K562 (cell line): ENCODE data around the gene TMEM121B. TPM values are rescaled to one million over a fixed set of nuclear protein-coding genes. Genes with fewer than 3 reads are reported as not detected.

Experiments
- BCL6 ChIP-seq: fragments of 250-450 bp; sonication (Bioruptor Pico); IDR thresholded peaks from 2 replicates; pipeline ENCODE4 v1.4.0; 2020
- DIDO1 ChIP-seq: fragments of 450-650 bp; IDR thresholded peaks from 2 replicates; pipeline ENCODE4 v1.6.1; 2016; ENCODE audit warnings: low read depth, missing biosample characterization, missing genetic modification characterization
- GABPA ChIP-seq: fragments of 200-800 bp; sonication (Bioruptor generic); conservative IDR thresholded peaks from 2 replicates; pipeline ENCODE4 v1.6.1; 2016; ENCODE audit warnings: low read depth, missing genetic modification characterization, missing compliant biosample characterization
- HMGN3 ChIP-seq: IDR thresholded peaks from 2 replicates; pipeline ENCODE4 v1.6.1; 2011; ENCODE audit warnings: borderline replicate concordance, low read depth, mild to moderate bottlenecking, mixed read lengths, low read length; ENCODE audit not compliant: insufficient read length; ENCODE audit errors: extremely low read depth
- KLF1 ChIP-seq: fragments of 450-650 bp; IDR thresholded peaks from 2 replicates; pipeline ENCODE4 v1.6.1; 2016; ENCODE audit warnings: missing genetic modification characterization, missing compliant biosample characterization
- TAF1 ChIP-seq: IDR thresholded peaks from 2 replicates; pipeline ENCODE4 v1.6.1; 2011; ENCODE audit warnings: mild to moderate bottlenecking, low read length, moderate library complexity; ENCODE audit not compliant: insufficient read depth, control insufficient read depth, severe bottlenecking; ENCODE audit errors: extremely low read depth
- TCF7 ChIP-seq: sonication (generic); IDR thresholded peaks from 2 replicates; pipeline ENCODE4 v1.6.1; 2016; ENCODE audit warnings: antibody characterized with exemption, borderline replicate concordance
- ZC3H8 ChIP-seq: fragments of 450-650 bp; IDR thresholded peaks from 2 replicates; pipeline ENCODE4 v1.6.1; 2017
- ZNF239 ChIP-seq: fragments of 250-450 bp; sonication (Bioruptor Pico); IDR thresholded peaks from 2 replicates; pipeline ENCODE4 v1.4.0; 2020; ENCODE audit warnings: mild to moderate bottlenecking
- ZNF316 ChIP-seq: fragments of 450-650 bp; IDR thresholded peaks from 2 replicates; pipeline ENCODE4 v1.6.1; 2016
- ZNF589 ChIP-seq: fragments of 200-800 bp; sonication (Bioruptor generic); IDR thresholded peaks from 2 replicates; pipeline ENCODE4 v1.6.1; 2016; ENCODE audit warnings: low read depth, missing genetic modification characterization, missing compliant biosample characterization
- polyA plus RNA-seq, 8 experiments: library from polyadenylated mRNA; depleted of rRNA in 4 of 8; stranded (reverse) in 5 of 8; unstranded in 3 of 8; fragments of >200 nt; fragmentation: Nextera tagmentation in 2 of 8; fragmentation: Illumina TruSeq in 1 of 8; extraction: Ambion mirVana in 2 of 8; extraction: Trizol in 1 of 8; gene quantifications; 2 replicates each; pipeline versions ENCODE4 v1.2.1 to v1.2.3, GENCODE V29; 2011 to 2014; ENCODE audit warnings: inconsistent platforms in 1 of 8, missing spikeins in 1 of 8
- total RNA-seq, 7 experiments: library from RNA; depleted of rRNA in 6 of 7; stranded (reverse); fragments of >200 nt in 6 of 7; fragmentation: Illumina TruSeq in 2 of 7; extraction: Trizol in 2 of 7; gene quantifications; 2 replicates each; pipeline versions ENCODE4 v1.2.1 to v1.2.3, GENCODE V29; 2011 to 2021; ENCODE audit warnings: low replicate concordance in 1 of 7
- TF ChIP-seq, protein P1 (sequence below): fragments of 450-650 bp; IDR thresholded peaks from 2 replicates; pipeline ENCODE4 v1.6.1; 2016; ENCODE audit warnings: mild to moderate bottlenecking, moderate library complexity
- TF ChIP-seq, protein P2 (sequence below): sonication (generic); formaldehyde crosslinking; IDR thresholded peaks from 2 replicates; pipeline ENCODE4 v1.8.1; 2023; ENCODE audit warnings: mild to moderate bottlenecking, missing genetic modification reagents
- TF ChIP-seq, protein P3 (sequence below): fragments of 250-450 bp; sonication (Bioruptor Pico); IDR thresholded peaks from 2 replicates; pipeline ENCODE4 v1.5.0; 2021

Gene TMEM121B
- total and polyA plus RNA-seq, 9 of the 15 experiments (the other 6 are each of a cell fraction or from before 2014, with no cell fraction given), result 0.03 to 0.07 (median 0.03) TPM; not detected in 6

DNA sequence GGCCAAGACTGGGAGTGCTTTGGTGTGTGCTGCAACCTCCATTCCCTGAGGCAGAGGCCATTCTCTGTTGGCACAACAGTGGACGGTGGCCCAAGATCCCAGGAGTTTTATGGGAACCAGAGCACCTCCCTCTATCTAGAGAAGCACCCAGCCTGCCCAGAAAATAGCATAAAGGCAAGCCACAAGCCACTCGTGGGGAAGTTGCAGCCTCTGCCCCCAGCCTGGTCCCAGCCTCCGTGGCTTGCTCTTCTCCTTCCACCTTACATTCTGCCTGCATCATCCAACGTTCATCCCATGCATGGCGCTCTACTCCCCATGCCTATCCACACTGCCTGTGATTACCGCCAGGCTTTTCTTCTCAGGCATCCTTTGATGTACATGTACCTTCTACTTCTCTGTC lies 20.5 kb downstream of the TMEM121B start (continued):
- TF ChIP-seq, protein P1, sequence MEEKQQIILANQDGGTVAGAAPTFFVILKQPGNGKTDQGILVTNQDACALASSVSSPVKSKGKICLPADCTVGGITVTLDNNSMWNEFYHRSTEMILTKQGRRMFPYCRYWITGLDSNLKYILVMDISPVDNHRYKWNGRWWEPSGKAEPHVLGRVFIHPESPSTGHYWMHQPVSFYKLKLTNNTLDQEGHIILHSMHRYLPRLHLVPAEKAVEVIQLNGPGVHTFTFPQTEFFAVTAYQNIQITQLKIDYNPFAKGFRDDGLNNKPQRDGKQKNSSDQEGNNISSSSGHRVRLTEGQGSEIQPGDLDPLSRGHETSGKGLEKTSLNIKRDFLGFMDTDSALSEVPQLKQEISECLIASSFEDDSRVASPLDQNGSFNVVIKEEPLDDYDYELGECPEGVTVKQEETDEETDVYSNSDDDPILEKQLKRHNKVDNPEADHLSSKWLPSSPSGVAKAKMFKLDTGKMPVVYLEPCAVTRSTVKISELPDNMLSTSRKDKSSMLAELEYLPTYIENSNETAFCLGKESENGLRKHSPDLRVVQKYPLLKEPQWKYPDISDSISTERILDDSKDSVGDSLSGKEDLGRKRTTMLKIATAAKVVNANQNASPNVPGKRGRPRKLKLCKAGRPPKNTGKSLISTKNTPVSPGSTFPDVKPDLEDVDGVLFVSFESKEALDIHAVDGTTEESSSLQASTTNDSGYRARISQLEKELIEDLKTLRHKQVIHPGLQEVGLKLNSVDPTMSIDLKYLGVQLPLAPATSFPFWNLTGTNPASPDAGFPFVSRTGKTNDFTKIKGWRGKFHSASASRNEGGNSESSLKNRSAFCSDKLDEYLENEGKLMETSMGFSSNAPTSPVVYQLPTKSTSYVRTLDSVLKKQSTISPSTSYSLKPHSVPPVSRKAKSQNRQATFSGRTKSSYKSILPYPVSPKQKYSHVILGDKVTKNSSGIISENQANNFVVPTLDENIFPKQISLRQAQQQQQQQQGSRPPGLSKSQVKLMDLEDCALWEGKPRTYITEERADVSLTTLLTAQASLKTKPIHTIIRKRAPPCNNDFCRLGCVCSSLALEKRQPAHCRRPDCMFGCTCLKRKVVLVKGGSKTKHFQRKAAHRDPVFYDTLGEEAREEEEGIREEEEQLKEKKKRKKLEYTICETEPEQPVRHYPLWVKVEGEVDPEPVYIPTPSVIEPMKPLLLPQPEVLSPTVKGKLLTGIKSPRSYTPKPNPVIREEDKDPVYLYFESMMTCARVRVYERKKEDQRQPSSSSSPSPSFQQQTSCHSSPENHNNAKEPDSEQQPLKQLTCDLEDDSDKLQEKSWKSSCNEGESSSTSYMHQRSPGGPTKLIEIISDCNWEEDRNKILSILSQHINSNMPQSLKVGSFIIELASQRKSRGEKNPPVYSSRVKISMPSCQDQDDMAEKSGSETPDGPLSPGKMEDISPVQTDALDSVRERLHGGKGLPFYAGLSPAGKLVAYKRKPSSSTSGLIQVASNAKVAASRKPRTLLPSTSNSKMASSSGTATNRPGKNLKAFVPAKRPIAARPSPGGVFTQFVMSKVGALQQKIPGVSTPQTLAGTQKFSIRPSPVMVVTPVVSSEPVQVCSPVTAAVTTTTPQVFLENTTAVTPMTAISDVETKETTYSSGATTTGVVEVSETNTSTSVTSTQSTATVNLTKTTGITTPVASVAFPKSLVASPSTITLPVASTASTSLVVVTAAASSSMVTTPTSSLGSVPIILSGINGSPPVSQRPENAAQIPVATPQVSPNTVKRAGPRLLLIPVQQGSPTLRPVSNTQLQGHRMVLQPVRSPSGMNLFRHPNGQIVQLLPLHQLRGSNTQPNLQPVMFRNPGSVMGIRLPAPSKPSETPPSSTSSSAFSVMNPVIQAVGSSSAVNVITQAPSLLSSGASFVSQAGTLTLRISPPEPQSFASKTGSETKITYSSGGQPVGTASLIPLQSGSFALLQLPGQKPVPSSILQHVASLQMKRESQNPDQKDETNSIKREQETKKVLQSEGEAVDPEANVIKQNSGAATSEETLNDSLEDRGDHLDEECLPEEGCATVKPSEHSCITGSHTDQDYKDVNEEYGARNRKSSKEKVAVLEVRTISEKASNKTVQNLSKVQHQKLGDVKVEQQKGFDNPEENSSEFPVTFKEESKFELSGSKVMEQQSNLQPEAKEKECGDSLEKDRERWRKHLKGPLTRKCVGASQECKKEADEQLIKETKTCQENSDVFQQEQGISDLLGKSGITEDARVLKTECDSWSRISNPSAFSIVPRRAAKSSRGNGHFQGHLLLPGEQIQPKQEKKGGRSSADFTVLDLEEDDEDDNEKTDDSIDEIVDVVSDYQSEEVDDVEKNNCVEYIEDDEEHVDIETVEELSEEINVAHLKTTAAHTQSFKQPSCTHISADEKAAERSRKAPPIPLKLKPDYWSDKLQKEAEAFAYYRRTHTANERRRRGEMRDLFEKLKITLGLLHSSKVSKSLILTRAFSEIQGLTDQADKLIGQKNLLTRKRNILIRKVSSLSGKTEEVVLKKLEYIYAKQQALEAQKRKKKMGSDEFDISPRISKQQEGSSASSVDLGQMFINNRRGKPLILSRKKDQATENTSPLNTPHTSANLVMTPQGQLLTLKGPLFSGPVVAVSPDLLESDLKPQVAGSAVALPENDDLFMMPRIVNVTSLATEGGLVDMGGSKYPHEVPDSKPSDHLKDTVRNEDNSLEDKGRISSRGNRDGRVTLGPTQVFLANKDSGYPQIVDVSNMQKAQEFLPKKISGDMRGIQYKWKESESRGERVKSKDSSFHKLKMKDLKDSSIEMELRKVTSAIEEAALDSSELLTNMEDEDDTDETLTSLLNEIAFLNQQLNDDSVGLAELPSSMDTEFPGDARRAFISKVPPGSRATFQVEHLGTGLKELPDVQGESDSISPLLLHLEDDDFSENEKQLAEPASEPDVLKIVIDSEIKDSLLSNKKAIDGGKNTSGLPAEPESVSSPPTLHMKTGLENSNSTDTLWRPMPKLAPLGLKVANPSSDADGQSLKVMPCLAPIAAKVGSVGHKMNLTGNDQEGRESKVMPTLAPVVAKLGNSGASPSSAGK, result no peak
- TF ChIP-seq HMGN3, result no peak
- TF ChIP-seq ZNF316, result no peak
- TF ChIP-seq TCF7, result no peak
- no peak for TF ChIP-seq KLF1 (tag)
- TF ChIP-seq ZC3H8, result no peak
- TF ChIP-seq, protein P2, sequence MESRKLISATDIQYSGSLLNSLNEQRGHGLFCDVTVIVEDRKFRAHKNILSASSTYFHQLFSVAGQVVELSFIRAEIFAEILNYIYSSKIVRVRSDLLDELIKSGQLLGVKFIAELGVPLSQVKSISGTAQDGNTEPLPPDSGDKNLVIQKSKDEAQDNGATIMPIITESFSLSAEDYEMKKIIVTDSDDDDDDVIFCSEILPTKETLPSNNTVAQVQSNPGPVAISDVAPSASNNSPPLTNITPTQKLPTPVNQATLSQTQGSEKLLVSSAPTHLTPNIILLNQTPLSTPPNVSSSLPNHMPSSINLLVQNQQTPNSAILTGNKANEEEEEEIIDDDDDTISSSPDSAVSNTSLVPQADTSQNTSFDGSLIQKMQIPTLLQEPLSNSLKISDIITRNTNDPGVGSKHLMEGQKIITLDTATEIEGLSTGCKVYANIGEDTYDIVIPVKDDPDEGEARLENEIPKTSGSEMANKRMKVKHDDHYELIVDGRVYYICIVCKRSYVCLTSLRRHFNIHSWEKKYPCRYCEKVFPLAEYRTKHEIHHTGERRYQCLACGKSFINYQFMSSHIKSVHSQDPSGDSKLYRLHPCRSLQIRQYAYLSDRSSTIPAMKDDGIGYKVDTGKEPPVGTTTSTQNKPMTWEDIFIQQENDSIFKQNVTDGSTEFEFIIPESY (CRISPR knock-in tag), result no peak
- TF ChIP-seq TAF1, result no peak
- no peak for TF ChIP-seq ZNF239 (CRISPR knock-in tag)
- no peak for TF ChIP-seq DIDO1 (tag)
- no peak for TF ChIP-seq GABPA (tag)
- no peak for TF ChIP-seq BCL6 (CRISPR knock-in tag)
- no peak for TF ChIP-seq ZNF589
- TF ChIP-seq, protein P3, sequence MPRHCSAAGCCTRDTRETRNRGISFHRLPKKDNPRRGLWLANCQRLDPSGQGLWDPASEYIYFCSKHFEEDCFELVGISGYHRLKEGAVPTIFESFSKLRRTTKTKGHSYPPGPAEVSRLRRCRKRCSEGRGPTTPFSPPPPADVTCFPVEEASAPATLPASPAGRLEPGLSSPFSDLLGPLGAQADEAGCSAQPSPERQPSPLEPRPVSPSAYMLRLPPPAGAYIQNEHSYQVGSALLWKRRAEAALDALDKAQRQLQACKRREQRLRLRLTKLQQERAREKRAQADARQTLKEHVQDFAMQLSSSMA (CRISPR knock-in tag), result no peak
